Measurements from ENCODE around the gene NME4.

NME4 gene

GRCh38 chr16:427250-427649, 30.3 kb downstream of the NME4 start:
- Histone ChIP-seq H3K9ac (ENCODE audit: low read length) (peak overlapping the region; percentile 68; the same call in 1 of the 2 replicates), H3F3A (ENCODE audit: insufficient read depth, low read length) (no peaks in the 10 kb centered on the region), H3K4me1 (ENCODE audit: insufficient read depth, low read length, severe bottlenecking) (peaks cover 29% of the 10 kb centered on the region), H3K79me2 (ENCODE audit: insufficient read depth, low read length) (no peaks in the 10 kb centered on the region), H3K9me3 (ENCODE audit: low read length) (no peaks in the 10 kb centered on the region), H3K4me2 (ENCODE audit: low read length) (peak overlapping the region; percentile 89), H3K27ac (ENCODE audit: low read depth, low read length, poor library complexity, severe bottlenecking) (no peak overlapping the region), H3K9me2 (ENCODE audit: low read depth, low read length) (no peaks in the 10 kb centered on the region), H3K36me3 (ENCODE audit: insufficient read depth, low read length) (no peaks in the 10 kb centered on the region; the same call in 1 of the 2 replicates), H3K27me3 (ENCODE audit: insufficient read depth, low read length) (peaks cover 8% of the 10 kb centered on the region), H4K20me1 (ENCODE audit: insufficient read depth, low read length) (no peaks in the 10 kb centered on the region), H3K4me3 (ENCODE audit: low read depth, low read length, poor library complexity, severe bottlenecking) (peak overlapping the region; percentile 71), H2AFZ (ENCODE audit: low read length) (no peak overlapping the region)
- TF ChIP-seq EZH2 (IDR thresholded peaks at IDR 0.05; ENCODE audit: borderline replicate concordance, low read length) (no peak), CTCF (IDR thresholded peaks at IDR 0.05; ENCODE audit: low read length) (no peak)

GRCh38 chr16:430904-431303, 33.9 kb downstream of the NME4 start:
- H3K4me2 ChIP-seq (ENCODE audit: low read length): no peak overlapping the region
- H3K36me3 ChIP-seq (ENCODE audit: insufficient read depth, low read length): no peaks in the 10 kb centered on the region; the same call in 1 of the 2 replicates
- H3K9me2 ChIP-seq (ENCODE audit: low read depth, low read length): no peaks in the 10 kb centered on the region
- peaks cover 14% of the 10 kb centered on the region for H3K4me1 ChIP-seq (ENCODE audit: insufficient read depth, low read length, severe bottlenecking)
- TF ChIP-seq CTCF (IDR thresholded peaks at IDR 0.05; ENCODE audit: low read length): no peak
- TF ChIP-seq EZH2 (IDR thresholded peaks at IDR 0.05; ENCODE audit: borderline replicate concordance, low read length): no peak
- H3K9ac ChIP-seq (ENCODE audit: low read length): no peak overlapping the region
- no peak overlapping the region for H3K4me3 ChIP-seq (ENCODE audit: low read depth, low read length, poor library complexity, severe bottlenecking)
- H3F3A ChIP-seq (ENCODE audit: insufficient read depth, low read length): no peaks in the 10 kb centered on the region
- peaks cover 8% of the 10 kb centered on the region for H3K27me3 ChIP-seq (ENCODE audit: insufficient read depth, low read length)
- H4K20me1 ChIP-seq (ENCODE audit: insufficient read depth, low read length): no peaks in the 10 kb centered on the region
- H3K27ac ChIP-seq (ENCODE audit: low read depth, low read length, poor library complexity, severe bottlenecking): no peak overlapping the region
- no peak overlapping the region for H2AFZ ChIP-seq (ENCODE audit: low read length)
- no peaks in the 10 kb centered on the region for H3K79me2 ChIP-seq (ENCODE audit: insufficient read depth, low read length)
- H3K9me3 ChIP-seq (ENCODE audit: low read length): no peaks in the 10 kb centered on the region

GRCh38 chr16:440627-441026, 43.6 kb downstream of the NME4 start:
- no peak overlapping the region for H3K27ac ChIP-seq (ENCODE audit: low read depth, low read length, poor library complexity, severe bottlenecking)

More at GRCh38 chr16:440627-441026, 43.6 kb downstream of the NME4 start:
- H3K4me2 ChIP-seq (ENCODE audit: low read length): no peak overlapping the region
- H3K27me3 ChIP-seq (ENCODE audit: insufficient read depth, low read length): no peaks in the 10 kb centered on the region
- no peak overlapping the region for H3K9ac ChIP-seq (ENCODE audit: low read length)
- no peaks in the 10 kb centered on the region for H3K79me2 ChIP-seq (ENCODE audit: insufficient read depth, low read length)
- no peaks in the 10 kb centered on the region for H4K20me1 ChIP-seq (ENCODE audit: insufficient read depth, low read length)
- H3K9me2 ChIP-seq (ENCODE audit: low read depth, low read length): no peaks in the 10 kb centered on the region
- H3K4me1 ChIP-seq (ENCODE audit: insufficient read depth, low read length, severe bottlenecking): no peaks in the 10 kb centered on the region
- H3K9me3 ChIP-seq (ENCODE audit: low read length): no peaks in the 10 kb centered on the region
- TF ChIP-seq CTCF (IDR thresholded peaks at IDR 0.05; ENCODE audit: low read length) (no peak), EZH2 (IDR thresholded peaks at IDR 0.05; ENCODE audit: borderline replicate concordance, low read length) (no peak)
- H3K36me3 ChIP-seq (ENCODE audit: insufficient read depth, low read length): no peaks in the 10 kb centered on the region
- H3K4me3 ChIP-seq (ENCODE audit: low read depth, low read length, poor library complexity, severe bottlenecking): no peak overlapping the region
- H3F3A ChIP-seq (ENCODE audit: insufficient read depth, low read length): no peaks in the 10 kb centered on the region
- no peak overlapping the region for H2AFZ ChIP-seq (ENCODE audit: low read length)

Measured in OCI-LY1 (cell line).